Panc1 (cell line): ENCODE measurements around the gene IQSEC1.

Experiments
- CTCF ChIP-seq: fragments of 450-650 bp; IDR thresholded peaks from 2 replicates; pipeline ENCODE4 v1.5.1; 2017; ENCODE audit warnings: mild to moderate bottlenecking
- POLR2AphosphoS5 ChIP-seq: IDR thresholded peaks from 2 replicates; pipeline ENCODE4 v1.6.1; 2012; ENCODE audit warnings: mild to moderate bottlenecking, low read depth, low read length, moderate library complexity
- REST ChIP-seq, 2 experiments: IDR thresholded peaks; 2 replicates each; pipeline ENCODE4 v1.6.1; 2011 to 2012; ENCODE audit warnings: low read depth in 2 of 2, control low read depth in 1 of 2, low read length in 1 of 2, mild to moderate bottlenecking in 1 of 2, moderate library complexity in 1 of 2; ENCODE audit not compliant: insufficient read depth in 1 of 2

- no peak for TF ChIP-seq CTCF
- TF ChIP-seq REST (IDR thresholded peaks at IDR 0.05; ENCODE audit: insufficient read depth in 1 of 2, low read depth in 2 of 2, low read length in 1 of 2), result no peak
- no peak for TF ChIP-seq POLR2AphosphoS5
Observed at GRCh38 chr3:13042127-13042701, 31.0 kb downstream of the IQSEC1 start.
